Lower leg skin (tissue), 3 donors: ENCODE results near the gene TXNDC15.

Source experiments
- CTCF ChIP-seq, 3 donors: fragments of 450-650 bp; IDR thresholded peaks; one replicate each; pipeline ENCODE4 v1.5.1; 2016; ENCODE audit warnings: antibody characterized with exemption in 3 of 3, mild to moderate bottlenecking in 3 of 3, moderate library complexity in 2 of 3
- POLR2A ChIP-seq, 2 donors: fragments of 450-650 bp; IDR thresholded peaks; one replicate each; pipeline ENCODE4 v1.6.1; 2016 to 2017; ENCODE audit warnings: antibody characterized with exemption in 2 of 2, mild to moderate bottlenecking in 1 of 2, moderate library complexity in 1 of 2

- TF ChIP-seq CTCF (IDR thresholded peaks at IDR 0.05) (no peak), POLR2A (IDR thresholded peaks at IDR 0.05) (no peak)
These were observed 677 bp upstream of the TXNDC15 start for GRCh38 chr5:134873494-134873893.
